CD1c-positive myeloid dendritic cell (primary cell): ENCODE data around the gene PAQR5.
A peak's percentile ranks its signal among the peaks of the same experiment; 100 is the strongest.
"Not testable (repeated sequence)": the region's sequence is repeated elsewhere in the genome, so short reads cannot be mapped to it uniquely, and the experiment has no call there.

Source experiments
- DNase-seq: peaks from one replicate; pipeline ENCODE4 v3.0.0-alpha.2; 2016; ENCODE audit errors: extremely low spot score

PAQR5 gene

GRCh38 chr15:69298697-69299441, at the start of gene PAQR5:
PAQR5 (plus strand) TSS chr15:69298912; CDS start chr15:69360081, 61,169 bp downstream.
- no peak for DNase-seq

DNA sequence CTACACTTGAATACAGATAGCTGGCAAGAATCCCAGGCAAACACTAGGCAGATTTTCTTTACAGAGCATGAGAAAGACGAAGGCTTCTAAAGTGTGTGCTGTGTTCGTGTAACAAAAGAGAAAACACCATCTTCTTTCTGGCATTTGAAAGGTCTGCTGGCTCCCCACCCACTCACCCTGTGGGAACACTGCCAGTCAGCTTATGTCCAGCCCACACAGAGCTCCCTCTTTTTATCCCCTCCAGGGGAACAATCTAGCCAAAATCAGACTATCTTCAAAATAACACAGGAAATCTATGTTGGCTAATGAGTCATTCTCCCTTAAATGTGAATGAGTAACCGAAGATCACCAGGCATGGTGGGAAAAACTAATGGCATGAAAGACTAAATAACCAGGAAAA, 45.6 kb upstream of the PAQR5 start:
- DNase-seq = no peak

DNA sequence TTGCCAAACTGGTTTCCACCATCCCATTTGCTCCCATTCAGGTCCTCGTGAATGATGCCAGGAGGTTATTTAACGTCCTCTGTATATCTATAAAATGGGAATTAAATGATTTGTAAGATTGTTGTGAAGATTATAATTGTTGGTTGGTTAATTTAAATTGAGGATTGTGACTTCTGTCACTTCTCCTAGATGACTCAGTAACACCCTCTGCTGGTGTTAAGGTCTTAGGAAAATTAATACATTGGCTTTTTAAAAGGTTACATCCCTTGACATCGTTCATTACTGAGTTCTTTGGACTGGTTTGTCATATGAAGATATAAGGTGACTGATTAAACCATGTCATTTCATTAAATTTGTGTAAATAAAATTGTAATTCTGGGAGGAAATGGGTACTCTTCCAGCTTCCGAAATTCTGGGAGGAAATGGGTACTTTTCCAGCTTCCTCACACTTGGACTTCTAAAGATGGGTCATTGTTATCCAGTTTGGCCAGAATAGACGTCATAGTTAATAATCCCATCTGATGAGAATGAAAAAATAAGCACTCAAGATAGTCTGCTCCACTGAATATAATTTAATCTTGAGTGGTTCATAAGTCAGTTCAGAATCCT, 33.3 kb upstream of the PAQR5 start:
- peak; percentile 35 for DNase-seq

GRCh38 chr15:69271217-69271616, 27.5 kb upstream of the PAQR5 start:
- DNase-seq = no peak

DNA sequence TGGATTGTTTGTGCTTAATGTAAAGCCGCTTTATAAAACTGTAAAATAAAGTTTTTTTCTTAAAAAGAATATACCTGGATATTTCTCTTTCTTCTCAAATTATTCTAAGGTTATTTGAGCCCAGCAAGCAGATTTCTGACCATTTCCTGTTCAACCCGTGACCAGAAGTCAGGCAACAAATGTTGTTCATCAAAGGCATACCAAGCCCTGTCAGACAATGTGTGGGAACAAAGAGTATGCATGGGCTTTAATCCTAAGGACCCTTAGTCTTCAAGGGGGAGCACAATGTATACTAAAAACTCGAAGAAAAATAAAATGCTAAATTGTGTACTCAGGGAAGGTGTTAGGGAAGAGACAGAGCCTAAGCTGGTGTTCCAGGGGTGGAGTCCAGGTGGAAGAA, 26.6 kb upstream of the PAQR5 start:
- no peak for DNase-seq

DNA sequence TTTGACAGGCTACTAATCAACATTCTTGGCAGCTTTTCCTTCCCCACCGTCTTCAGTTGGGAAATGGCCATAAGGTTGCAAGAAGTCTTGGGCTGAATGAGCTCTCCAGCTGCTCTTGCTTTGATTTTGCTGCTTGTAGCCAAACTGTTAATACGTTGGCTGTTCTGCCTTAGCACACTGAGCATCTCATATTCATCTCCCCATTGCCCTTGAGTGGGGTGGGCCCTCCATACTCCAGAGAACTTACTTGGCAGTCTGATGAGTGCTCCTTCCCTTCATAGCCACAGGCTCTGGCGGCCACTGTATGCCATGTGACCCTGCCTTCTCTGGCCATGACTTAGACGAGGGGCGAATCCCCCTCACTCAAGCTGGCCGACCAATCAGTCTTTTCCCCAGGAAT, 25.8 kb upstream of the PAQR5 start:
- DNase-seq = no peak

- no peak for DNase-seq
Measured at GRCh38 chr15:69275074-69275670, 23.5 kb upstream of the PAQR5 start.

- DNase-seq = no peak
Measured at GRCh38 chr15:69275933-69276560, 22.7 kb upstream of the PAQR5 start.

DNA sequence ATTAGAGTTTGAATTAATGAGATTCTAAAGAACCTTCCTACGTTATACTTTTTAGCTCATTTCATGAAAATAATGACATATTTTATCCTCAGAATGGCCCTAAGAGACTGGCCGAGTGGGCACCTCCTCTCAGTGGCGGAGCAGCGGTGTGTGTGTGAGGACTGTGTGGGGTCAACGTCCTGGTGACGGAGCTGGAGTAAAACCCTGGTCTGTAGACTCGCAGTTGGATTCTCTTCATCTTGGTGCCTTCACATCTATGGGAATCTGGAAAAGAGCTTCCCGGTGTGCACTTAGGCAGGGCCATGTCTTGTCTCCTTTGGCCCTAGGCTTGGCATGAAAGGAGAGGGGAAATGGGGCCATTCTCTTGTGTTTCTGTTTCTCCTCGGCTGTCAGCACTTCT, 21.4 kb upstream of the PAQR5 start:
- no peak for DNase-seq

- no peak for DNase-seq
Measured at GRCh38 chr15:69279636-69280035, 19.1 kb upstream of the PAQR5 start.

DNA sequence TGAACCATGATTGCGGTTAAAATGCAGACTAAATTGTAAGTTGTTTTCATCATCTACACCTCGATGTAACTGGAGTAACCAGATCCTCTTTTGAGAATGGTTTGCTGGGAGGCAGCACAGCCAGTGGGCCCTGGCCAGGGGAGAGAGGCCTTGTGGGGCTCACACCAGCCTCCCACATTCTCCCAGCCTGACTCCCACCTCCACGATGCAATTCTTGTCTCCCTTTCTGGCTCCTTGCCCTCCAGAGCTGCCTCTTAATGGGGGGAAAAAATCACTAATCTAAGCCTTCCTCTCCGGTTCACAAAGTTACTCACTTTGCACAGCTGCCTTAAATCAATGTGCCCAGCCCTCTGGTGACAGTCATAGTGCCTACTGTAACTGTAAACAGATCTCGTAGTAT, 17.9 kb upstream of the PAQR5 start:
- no peak for DNase-seq

- no peak for DNase-seq
Measured at GRCh38 chr15:69282104-69282743, 16.5 kb upstream of the PAQR5 start.

DNA sequence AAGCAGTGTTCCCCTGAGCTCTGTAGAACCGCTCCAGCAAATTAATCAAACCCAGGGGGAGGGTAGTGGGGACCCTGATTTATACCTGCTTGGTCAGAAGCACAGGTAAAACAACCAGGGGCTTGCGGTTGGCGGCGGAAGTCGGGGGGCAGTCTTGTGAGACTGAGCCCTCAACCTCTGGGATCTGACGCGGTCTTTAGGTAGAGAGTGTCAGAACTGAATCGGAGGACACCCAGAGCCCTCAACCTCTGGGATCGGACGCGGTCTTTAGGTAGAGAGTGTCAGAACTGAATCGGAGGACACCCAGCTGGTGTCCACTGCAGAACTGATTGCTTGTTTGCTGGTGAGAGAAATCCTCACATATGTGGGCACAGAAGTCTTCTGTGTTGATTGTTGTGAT, 12.9 kb upstream of the PAQR5 start:
- no peak for DNase-seq

DNA sequence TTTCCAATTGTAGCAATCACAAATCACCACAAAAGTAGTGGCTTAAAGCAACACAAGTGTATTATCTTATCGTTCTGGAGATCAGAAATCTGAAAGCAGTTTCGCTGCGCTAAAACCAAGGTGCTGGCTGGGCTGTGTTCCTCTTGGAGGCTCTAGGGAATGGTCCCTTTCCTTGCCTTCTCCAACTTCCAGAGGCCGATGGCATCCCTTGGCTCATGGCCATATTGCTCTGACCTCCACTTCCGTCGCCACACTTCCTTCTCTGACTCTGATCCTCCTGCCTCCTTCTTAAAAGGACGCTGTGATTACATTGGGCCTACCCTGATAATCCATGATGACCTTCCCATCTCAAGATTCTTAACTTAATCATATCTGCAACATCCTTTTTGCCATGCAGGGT, 10.7 kb upstream of the PAQR5 start:
- DNase-seq = no peak

DNA sequence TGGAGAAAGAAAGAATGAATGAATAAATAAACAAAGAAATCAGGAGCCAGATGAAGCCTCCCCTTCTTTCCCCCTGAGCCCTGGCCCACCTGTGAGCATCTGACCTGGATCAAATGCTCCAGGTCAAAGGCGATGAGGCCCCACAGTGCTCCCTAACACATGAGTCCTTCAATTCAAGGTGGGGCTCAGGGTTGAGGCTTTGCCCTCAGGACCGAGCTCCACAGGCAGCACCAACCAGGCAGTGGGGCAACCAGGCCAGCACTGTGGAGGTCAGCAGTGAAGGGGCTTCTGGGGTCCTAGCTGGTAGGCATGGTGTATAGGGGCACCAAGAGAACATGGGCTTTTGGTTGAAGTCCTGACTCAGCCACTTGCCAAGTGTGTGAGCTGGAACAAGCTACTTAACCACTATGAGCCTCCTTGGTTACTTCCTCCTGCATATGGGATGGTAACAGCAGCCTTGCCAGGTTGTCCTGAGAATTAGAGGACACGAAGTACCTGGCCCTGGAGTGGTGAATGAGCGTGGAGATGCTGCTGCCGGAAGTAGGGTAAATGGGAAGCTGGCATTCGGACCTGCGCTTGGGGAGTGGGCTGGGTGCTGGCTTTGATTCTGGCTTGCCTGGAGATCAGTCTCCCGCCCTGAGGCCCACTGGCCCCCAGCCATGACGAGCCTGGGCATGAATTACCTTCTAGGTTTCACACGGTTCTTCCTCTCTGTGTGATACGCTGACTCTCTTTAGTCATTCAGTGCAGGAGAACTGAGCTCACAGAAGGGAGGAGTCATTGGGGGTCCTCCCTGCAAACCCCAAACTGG, 10.0 kb upstream of the PAQR5 start:
- DNase-seq = no peak

DNA sequence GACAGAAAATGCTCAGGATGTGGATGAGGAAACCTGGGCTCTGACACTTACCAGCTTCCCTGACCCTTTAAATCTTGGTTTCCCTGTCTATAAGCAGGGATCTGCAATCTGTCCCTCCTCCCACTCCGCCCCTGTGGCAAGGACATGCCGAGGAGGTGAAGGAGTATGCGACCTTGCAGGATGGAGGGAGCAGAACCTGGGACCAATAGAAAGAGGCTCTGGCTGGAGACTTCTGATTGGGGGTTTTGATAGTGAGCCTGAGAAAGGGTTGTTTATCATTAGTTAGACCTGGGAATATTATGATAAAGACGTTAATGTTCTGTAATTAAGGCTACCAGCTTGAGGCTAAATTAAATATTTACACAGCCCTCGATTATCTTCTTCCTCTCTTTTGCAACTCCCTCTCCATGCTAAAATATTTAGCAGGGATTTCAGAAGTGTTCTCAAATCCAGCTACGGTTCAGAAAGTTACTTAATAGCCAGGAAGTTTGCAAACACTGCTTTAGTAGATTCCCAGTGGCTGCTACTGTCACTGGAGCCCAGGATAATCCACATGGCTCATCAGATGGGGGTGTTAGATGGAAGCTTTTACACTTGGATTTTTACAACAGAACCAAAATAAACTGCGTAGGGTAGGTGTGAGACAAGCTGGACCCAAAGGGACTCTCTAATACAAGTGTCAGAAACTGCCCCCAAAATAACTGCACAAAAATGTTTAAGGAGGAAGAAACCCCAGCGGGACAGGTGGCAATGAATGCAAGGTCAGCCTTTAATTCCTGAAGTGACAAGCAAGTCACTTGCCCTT, 9.2 kb upstream of the PAQR5 start:
- DNase-seq = no peak

DNA sequence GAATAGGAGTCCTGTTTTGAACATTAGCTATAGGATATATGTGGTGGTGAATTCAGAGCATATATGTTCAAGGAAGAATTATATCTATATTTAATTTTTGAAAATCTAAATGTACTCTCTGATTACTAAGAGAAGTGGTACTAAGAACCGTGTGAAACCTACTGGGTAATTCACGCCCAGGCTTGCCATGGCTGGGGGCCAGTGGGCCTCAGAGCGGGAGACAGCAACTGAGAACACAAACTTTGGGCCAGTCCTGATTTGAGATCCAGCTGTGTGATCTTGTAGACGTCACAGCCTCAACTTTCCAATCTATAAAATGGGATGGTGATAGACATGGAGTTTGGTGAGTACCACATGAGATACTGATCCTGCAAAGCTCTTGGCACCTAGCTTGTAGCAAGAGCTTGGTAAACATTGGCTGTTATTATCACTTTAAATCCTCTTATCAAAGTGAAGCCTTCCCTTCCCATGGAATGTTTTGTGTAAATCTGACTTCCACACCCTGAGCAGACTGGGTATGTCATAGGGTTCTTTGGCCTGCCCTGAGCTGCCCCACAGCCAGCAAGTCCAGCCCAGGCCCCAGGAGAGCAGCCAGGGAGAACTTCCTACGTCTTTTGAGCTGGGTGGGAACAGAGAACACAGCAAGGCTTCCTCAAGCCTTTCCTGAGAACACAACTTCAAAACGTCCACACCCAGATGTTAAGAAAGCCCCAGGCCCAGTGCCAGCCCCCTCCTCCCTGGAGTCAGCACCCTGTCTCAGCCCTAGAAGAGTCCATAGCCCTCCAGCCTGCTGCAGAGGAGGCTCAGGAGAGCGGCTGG, 8.2 kb upstream of the PAQR5 start:
- no peak for DNase-seq

DNA sequence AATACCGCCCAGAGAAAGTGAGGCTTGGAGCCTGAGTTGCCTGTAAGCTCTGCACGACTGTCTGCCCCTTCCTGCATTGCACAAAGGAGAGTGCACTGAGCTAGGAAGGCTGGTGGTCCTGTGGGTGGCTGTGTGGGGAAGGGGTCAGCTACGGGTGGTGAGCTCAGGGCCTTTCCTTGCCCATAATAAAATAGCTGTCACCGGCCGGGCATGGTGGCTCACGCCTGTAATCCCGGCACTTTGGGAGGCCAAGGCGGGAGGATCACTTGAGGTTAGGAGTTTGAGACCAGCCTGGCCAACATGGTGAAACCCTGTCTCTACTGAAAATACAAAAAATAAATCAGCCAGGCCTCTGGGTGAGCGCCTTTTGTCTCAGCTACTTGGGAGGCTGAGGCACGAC, 7.1 kb upstream of the PAQR5 start:
- DNase-seq = not testable (repeated sequence)

- no peak for DNase-seq
Measured at GRCh38 chr15:69292826-69293420, 5.8 kb upstream of the PAQR5 start.
